ENCODE measurements around the gene SNX11. TPM values are rescaled to one million over a fixed set of nuclear protein-coding genes. Genes with fewer than 3 reads are reported as not detected.

SNX11 gene
- total and polyA plus RNA-seq, 9 of the 15 experiments (the other 6 are each of a cell fraction or from before 2014, with no cell fraction given): 12.4 to 24.0 (median 16.8) TPM

- TF ChIP-seq PBX2 (CRISPR knock-in tag; IDR thresholded peaks at IDR 0.05; ENCODE audit: low read depth) (no peak), PBX2 (tag; conservative IDR thresholded peaks at IDR 0.05; ENCODE audit: low read depth) (no peak), ZBTB9 (CRISPR knock-in tag; IDR thresholded peaks at IDR 0.05) (no peak), HDAC2 (IDR thresholded peaks at IDR 0.05) (peak; percentile 62; the same call in 1 of the 2 replicates), PCBP1 (IDR thresholded peaks at IDR 0.05; ENCODE audit: low read depth, low read length, poor library complexity, severe bottlenecking) (no peak), ZNF57 (CRISPR knock-in tag; IDR thresholded peaks at IDR 0.05) (no peak), ZNF124 (CRISPR knock-in tag; IDR thresholded peaks at IDR 0.05) (no peak), NCOA6 (IDR thresholded peaks at IDR 0.05) (no peak), PML (IDR thresholded peaks at IDR 0.05; ENCODE audit: low read length) (0 out of 2 replicates have a peak, but pooled peaks have one; percentile 22), ETS1 (conservative IDR thresholded peaks at IDR 0.05; ENCODE audit: control insufficient read depth, low read depth, low read length) (no peak), NFXL1 (CRISPR knock-in tag; IDR thresholded peaks at IDR 0.05) (no peak), ZNF311 (CRISPR knock-in tag; IDR thresholded peaks at IDR 0.05) (no peak), STAT5B (CRISPR knock-in tag; IDR thresholded peaks at IDR 0.05) (no peak), CBFA2T2 (conservative IDR thresholded peaks at IDR 0.05) (no peak)
Observed at GRCh38 chr17:48100591-48101011, 7.0 kb upstream of the SNX11 start (continued).

All from K562 (cell line).